GM11168 (cell line): ENCODE results near the gene GULP1.

ENCODE experiments used
- in situ Hi-C: fragments of 300-500 bp; cut with MboI; formaldehyde crosslinking; loops from one replicate; pipeline ENCODE4 v1.12.0; 2022; ENCODE audit warnings: low sequenced_read_pairs; ENCODE audit not compliant: unreplicated experiment

Gene GULP1

GRCh38 chr2:188414411-188414810 is 122.7 kb downstream of the GULP1 start:
- in situ Hi-C loops, result no loop called here

- in situ Hi-C loops, result no loop called here
Observed at GRCh38 chr2:188414869-188415753, 123.4 kb downstream of the GULP1 start.

- in situ Hi-C loops, result no loop called here
Observed at GRCh38 chr2:188415754-188416083, 124.0 kb downstream of the GULP1 start.

- in situ Hi-C loops, result no loop called here
Observed at GRCh38 chr2:188416367-188416766, 124.7 kb downstream of the GULP1 start.

- in situ Hi-C loops, result no loop called here
Observed at GRCh38 chr2:188422726-188423125, 131.1 kb downstream of the GULP1 start.

- in situ Hi-C loops, result no loop called here
Observed at GRCh38 chr2:188425266-188425665, 133.6 kb downstream of the GULP1 start.

GRCh38 chr2:188426121-188426520 is 134.4 kb downstream of the GULP1 start:
- in situ Hi-C loops, result no loop called here

GRCh38 chr2:188430705-188431104 is 139.0 kb downstream of the GULP1 start:
- in situ Hi-C loops, result no loop called here

- in situ Hi-C loops, result no loop called here
Observed at GRCh38 chr2:188434018-188434417, 142.3 kb downstream of the GULP1 start.

- in situ Hi-C loops, result no loop called here
Observed at GRCh38 chr2:188435115-188435514, 143.4 kb downstream of the GULP1 start.

GRCh38 chr2:188437537-188437936 is 145.9 kb downstream of the GULP1 start:
- in situ Hi-C loops, result no loop called here

- in situ Hi-C loops, result no loop called here
Observed at GRCh38 chr2:188439986-188440385, 148.3 kb downstream of the GULP1 start.

GRCh38 chr2:188440849-188441248 is 149.2 kb downstream of the GULP1 start:
- in situ Hi-C loops, result no loop called here

- in situ Hi-C loops, result no loop called here
Observed at GRCh38 chr2:188441288-188441947, 149.7 kb downstream of the GULP1 start.

- in situ Hi-C loops, result no loop called here
Observed at GRCh38 chr2:188443207-188443606, 151.5 kb downstream of the GULP1 start.

- in situ Hi-C loops, result no loop called here
Observed at GRCh38 chr2:188444106-188444835, 152.6 kb downstream of the GULP1 start.

GRCh38 chr2:188449561-188449960 is 157.9 kb downstream of the GULP1 start:
- in situ Hi-C loops, result no loop called here

- in situ Hi-C loops, result no loop called here
Observed at GRCh38 chr2:188449971-188450370, 158.3 kb downstream of the GULP1 start.

- in situ Hi-C loops, result no loop called here
Observed at GRCh38 chr2:188450732-188451483, 159.2 kb downstream of the GULP1 start.

- in situ Hi-C loops, result no loop called here
Observed at GRCh38 chr2:188452084-188452483, 160.4 kb downstream of the GULP1 start.
